IPS DF 4.7 (cell line): ENCODE results near the gene NUDT15.
"Not testable (repeated sequence)": the region's sequence is repeated elsewhere in the genome, so short reads cannot be mapped to it uniquely, and the experiment has no call there.

Experiments used
- DNase-seq: peaks from one replicate; pipeline ENCODE4 v3.0.0-alpha.2; 2013; ENCODE audit warnings: low spot score; ENCODE audit errors: extremely low read depth

The NUDT15 gene

DNA sequence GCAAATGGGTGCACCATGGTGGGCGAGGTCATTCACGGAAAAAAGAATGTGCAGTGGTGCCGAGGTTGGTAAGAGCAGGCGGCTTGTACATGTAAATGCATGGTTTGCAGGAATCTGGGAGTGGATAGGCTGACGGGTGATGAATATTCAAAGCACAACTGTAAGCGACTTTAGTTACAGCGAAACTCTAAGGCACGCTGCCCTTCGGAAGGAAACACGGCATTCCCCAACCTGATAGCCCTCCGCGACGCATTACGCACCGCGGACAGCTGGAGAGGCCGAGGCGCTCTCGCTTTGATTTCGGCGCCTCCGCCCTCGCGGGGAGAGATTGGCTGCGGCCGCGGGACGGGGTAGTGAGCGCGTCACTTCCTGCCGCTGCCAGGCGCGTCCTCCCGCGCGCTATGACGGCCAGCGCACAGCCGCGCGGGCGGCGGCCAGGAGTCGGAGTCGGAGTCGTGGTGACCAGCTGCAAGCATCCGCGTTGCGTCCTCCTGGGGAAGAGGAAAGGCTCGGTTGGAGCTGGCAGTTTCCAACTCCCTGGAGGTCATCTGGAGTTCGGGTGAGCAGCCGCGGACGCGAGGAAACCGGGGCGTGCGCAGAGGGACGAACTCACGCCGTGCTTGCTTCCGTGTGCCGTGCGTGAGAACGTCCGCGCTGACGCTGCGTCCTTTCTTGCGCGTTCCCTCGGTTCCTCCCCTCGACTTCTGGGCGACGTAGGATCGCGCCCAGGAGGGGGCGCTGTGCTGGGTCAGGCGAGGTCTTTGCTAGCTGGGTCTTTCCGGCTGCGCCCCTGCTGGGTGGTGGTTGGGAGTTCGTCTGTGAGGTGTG lies at the start of gene NUDT15:
NUDT15 (plus strand) TSS at position 381 of the 828 bp plus-strand sequence; CDS start at position 402, 21 bp downstream.
- peak; percentile 92 for DNase-seq

DNA sequence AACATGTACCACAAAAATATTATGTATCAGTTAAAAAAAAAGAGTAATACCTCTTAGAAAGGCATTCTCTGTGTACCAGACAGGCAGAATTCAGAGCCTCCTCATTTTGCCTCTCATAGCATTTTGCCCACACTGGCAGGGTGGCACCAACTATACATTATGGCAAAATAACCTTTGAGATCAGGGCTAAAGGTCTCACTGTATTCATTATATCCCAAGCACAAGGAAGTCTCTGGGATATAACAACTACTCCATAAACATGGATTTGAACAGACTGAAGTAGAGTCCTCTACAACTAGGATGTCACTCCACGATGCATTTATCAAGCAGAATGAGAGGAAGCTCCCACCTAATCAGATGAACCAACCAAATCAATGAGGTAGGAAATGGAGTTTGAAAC lies 47.1 kb upstream of the NUDT15 start:
- DNase-seq: no peak

DNA sequence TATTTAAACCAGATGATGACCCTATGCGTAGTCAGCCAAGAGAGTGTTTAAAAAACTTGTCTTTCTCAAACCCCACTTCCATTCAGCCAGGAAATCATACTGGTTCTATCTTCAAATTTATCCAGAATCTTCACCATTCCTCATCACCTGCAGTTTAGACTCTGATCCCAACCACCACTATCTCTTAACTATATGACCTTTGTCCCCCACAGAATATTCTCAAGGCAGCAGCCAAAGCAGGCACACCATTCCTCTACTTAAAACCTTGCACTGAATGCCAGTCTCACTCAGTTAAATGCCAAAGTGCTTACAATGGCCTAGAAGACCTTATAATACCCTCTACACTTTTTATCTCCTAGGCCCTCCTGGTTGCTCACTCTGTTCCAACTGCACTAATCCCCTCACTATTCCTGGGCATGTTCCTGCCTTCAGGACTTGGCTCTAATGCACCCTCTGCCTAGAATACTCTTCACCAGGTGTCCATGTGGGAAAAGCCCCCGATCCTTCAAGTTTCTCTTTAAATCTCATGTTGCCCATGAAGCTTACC lies 46.5 kb upstream of the NUDT15 start:
- no peak for DNase-seq

DNA sequence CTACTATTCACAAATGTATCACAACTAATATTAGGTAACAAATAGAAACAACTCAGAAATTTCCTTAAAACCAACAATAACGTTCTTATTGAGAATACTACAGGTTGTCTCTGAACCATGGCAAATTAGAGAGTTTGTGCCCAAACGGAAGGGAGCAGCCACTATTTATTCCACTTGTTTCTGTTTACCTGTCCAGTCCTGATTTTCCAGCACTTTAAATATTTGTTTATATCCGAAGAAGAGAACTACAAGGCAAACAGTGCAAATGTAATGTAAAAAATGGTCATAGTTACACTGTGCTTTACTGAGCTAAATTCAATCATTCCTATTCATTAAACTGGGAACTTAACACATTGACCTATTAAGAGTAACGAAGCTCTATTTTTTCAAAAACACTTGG lies 45.7 kb upstream of the NUDT15 start:
- no peak for DNase-seq

DNA sequence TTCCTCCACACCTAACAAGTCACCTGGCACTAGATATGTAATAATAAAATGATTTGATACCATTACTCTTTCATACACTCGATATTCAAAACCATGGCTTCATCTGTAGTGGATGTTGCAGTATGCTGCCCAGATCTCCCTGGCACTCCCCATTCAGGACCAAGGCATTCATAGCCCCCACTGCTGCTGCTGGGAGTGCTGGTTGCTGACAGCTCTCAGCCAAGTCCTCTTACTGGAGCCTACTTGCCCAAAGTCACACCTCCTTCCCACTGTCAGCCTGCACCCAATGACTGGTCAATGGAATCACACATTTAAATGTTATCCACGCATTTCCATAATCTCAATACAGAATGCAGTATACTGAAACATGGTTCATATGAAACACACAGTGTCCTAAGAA lies 40.1 kb upstream of the NUDT15 start:
- DNase-seq: no peak

DNA sequence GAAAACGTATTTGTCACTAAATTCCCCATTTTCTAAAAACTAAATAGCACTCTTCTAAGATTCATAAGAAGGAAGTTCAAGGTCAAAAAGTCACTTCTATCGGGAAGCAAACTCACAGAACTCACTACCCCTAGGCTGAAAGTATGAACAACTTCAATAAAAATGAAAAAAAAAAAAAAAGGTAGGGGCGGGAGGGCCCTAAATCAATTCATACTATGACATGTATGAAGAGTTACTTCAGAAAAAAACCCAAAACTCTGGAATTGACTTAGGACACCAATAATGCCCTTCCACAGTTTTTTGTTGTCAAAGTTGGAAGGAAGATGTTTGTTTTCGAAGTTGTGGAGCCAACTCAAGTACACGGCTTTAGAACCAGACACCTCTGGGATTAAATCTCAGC lies 37.6 kb upstream of the NUDT15 start:
- DNase-seq: no peak

DNA sequence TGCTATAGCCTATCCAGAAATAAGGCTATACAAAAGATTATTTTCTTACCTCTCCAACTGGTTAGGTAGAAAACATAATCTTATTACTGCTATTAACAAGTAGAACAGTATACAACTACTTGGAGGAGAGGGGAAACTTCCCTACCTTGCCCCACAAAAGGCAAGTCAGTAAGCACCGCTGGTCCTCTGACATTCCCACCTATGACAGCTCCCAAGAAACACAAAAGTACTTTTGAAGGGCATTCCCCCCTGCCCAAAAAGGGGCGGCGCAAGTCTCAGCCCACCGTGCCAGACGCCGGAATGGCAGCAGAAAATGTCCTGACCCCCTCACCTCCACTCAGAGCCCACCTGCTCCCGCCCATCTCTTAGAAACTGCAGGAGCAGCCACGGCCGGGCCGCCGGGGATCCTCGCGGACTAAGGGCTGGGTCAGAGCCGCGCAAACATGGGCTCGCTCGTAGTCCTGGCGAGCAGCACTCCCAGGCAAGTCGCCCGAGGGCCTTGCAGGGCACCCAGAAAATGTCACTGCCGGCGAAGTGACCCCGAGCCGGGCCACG lies 36.9 kb upstream of the NUDT15 start:
- no peak for DNase-seq

DNA sequence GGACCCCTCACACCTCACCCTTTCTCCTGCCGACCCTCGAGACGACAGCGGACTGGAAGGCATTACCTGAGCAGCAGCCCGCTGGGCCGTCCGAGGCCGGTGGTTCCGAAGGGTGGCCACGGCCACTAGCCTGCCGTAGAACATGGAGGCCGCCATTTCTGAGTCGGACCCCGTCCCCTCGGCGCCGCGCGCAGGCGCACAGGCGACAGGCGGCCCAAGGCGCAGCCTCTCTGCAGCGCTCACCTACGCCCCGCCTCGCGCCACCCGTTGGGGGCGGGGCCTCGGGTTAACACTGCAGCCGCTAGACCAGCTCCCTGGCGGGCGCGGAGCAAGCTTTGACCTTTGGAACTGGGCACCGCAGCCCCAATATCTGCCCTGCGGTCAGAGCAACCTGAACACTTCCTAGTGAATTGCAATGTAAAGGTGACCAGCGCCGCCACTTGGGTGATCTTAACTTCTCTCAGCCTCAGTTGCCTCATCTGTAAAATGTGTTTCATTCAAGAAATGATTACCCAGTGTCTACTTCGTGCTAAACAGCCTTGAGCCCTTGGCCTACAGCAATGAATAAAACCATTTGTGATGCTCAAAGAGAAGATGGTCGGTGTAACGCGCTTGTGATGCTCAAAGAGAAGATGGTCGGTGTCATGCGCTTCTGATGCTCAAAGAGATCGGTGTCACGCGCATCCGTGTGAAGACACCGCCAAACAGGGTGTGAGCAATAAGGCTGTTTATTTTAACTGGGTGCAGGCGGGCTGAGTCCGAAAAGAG lies 36.2 kb upstream of the NUDT15 start, which contains the start of gene SUCLA2:
SUCLA2 (minus strand) TSS at position 160 of the 768 bp plus-strand sequence; CDS start at position 156, 4 bp downstream.
- DNase-seq: peak; percentile 64

DNA sequence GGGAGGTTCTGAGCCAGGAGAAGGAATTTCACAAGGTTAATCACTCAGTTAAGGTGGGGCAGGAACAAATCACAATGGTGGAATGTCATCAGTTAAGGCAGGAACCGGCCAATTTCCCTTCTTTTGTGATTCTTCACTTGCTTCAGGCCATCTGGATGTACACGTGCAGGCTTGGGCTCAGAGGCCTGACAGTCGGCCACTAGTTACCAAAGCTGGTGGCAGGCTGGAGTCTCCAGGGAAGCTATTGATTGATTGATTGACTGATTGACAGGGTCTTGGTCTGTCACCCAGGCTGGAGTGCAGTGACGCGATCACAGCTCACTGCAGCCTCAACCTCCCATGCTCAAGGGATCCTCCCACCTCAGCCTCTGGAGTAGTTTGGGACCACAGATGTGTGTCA lies 35.5 kb upstream of the NUDT15 start:
- DNase-seq: not testable (repeated sequence)

DNA sequence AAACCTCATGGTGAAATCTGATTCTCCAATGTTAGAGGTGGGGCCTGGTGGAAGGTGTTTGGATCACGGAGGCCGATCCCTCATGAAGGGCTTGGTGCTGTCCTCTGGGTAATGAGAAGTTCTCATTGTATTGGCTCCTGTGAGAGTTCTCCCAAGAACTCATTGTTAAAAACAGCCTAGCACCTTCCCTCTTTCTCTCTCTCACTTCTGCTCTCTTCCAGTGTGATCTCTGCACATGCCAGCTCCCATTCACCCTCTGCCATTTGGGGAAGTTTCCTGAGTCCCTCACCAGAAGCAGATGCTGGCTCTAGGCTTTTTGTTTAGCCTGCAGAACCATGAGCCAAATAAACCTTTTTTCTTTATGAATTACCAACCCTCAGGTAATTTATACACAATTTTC lies 33.3 kb upstream of the NUDT15 start:
- DNase-seq: no peak

DNA sequence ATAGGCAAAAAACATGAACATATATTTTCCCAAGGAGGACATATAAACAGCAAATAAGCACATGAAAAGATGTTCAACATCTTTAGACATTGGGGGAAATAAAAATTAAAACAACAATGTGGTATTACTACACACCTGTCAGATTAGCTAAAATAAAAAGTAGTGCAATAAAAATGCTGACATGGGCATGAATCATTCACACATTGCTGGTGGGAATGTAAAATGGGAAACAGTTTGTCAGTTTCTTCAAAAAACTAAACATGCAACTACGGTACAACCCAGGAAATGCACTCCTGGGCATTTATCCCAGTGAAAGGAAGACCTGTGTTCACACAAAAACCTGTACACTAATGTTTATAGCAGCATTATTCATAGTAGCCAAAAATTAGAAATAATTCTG lies 31.1 kb upstream of the NUDT15 start:
- no peak for DNase-seq

DNA sequence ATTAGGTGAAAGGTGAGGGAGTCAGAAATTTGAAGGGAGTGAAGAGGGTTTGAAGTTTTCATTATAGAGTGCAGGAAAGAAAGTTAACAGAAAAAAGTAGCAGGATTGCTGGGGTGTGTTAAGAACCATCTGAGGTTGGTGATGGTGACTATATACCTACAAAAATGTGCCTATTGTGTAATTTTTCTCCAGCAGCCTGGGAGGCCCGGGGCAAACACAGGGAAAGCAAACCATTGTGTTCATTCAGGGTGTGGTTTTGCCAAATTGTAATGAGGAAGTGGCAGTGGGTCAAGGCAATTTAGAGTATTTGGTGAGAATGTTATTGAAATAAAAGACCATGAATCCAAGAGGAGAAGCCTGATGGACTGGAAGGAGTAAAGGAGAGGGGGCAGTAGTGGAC lies 28.2 kb upstream of the NUDT15 start:
- DNase-seq: no peak

DNA sequence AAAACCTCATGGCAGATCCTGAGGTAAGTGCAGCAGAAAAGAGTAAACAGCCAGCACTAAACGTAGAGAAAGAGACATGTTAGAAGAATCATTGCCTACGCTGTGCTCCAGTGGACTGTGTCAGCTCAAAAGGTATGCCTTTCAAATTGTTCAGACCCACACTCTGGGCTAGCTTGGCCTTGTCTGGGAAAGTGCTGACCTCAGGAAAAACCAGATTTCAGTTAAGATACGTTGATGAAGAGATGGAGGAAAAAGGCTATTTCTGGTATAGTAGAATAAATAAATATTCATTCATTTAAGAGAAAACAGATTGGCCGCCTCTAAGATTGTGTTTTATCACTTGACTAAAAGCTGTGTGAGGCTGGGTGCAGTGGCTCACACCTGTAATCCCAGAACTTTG lies 26.8 kb upstream of the NUDT15 start:
- DNase-seq: no peak

DNA sequence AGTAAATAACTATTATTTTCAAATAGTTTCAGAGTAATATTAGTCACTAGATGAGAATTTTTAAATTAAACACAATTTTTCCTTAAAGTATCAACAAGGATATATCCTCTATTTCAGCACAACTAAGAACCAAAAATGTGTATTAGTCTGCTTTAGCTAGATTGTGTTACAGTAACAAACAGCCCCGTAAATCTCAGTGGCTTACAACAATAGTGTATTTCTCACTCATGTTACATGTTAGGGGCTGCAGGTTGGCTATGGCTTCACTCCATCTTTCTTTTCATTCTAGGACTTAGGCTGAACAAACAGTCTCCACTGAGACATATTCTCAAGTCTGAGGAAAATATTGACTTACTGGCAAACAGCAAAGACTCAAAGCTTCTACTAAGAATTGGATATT lies 24.9 kb upstream of the NUDT15 start:
- no peak for DNase-seq

DNA sequence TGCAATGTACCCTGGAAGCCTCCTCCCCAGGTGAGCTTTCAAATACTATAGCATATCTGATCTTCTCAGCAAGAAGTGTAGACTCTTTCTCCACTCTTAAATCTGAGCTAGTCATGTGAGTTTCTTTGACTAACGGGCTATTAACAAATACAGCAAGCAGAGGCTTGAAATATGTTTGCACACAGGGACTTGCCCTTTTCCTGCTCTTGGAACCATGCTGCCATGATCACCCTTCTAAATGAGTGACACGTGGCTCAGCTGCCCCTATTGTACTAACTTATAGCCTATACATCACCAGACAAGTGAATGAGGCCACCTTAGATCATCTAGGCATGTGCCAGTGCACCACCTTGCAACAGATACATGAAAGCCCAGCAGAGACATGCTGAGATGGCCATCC lies 23.2 kb upstream of the NUDT15 start:
- DNase-seq: no peak

DNA sequence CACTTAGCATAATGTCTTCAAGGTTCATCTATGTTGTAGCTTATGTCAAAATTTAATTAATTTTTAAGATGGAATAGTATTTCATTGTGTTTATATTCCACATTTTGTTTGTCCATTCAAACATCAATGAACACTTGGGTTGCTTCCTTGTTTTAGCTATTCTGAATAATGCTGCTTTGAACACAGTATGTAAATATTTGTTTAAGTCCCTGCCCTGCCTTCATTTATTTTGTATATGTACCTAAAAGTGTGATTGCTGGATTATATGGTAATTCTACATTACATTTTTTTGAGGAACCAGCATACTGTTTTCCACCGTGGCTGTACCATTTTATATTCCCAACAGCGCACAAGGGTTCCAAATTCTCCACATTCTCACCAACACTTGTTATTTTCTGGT lies 18.9 kb upstream of the NUDT15 start:
- DNase-seq: no peak

DNA sequence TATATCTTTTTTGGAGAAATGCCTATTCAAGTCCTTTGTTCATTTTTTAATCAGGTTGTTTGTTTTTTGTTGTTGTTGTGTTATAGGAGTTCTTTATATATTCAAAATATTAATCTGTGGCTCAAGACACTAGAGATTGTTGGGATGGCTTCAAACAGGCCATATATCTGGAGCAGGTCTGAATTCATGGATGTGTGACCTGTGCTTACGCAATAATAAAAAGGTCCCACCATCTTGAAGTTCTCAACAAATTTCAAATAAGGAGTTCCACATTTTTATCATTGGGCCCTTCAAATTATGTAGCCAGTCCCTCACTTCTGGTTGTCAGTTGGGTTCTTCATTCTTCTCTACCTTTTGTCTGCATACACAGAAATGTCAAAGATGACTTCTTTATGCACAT lies 17.7 kb upstream of the NUDT15 start:
- DNase-seq: no peak

DNA sequence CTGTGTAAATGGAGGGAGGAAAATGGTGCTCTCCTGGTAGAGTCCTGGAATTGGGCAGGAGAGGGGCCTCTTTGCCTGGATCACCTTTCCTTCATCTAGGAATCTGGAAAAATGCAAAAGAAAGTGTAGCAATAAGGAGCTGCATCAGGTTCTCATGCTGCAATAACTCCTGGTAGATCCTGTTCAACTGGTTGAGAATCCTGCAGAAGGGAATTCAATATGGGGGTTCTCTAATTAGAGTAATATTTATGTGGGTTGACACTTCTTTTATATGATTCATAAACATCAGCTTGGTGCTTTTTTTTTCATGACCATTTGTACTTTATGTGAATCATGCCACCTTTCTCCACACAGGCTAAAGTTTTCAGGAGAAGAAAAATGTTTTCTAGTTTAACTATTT lies 9.5 kb upstream of the NUDT15 start:
- no peak for DNase-seq

DNA sequence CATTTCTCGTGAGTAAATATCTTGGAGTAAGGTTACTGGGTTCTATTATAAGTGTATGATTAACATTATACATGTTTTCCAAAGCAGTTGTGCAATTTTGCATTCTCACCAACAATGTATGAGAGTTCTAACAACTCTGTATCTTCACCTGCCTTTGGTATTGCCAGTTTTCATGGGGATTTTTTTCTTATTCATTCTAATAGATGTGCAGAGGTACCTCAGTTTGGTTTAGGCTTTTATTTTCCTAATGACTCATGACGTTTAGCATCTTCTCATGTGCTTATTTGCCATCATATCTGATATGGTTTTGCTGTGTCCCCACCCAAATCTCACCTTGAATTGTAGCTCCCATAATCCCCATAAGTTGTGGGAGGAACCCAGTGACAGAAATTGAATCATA lies 7.7 kb upstream of the NUDT15 start:
- DNase-seq: no peak

DNA sequence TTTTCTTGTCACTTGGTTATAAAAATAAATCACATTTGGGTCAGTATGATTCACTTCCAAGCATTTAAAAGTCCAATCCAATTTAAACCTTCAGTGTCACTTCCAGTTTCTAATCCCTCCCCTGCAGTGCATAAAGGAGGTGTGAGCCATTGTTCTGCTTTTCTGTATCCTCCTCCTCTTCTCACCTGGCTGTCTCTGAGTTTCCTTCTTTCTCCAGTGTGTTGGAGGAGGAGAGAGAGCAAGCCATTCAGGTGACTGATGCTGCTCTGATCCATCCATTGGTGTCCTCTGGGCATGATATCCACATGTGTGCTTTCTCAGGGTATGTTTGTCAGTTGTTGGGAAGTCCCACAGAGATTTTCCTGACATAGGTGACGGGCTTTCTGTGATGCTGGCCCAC lies 1.2 kb downstream of the NUDT15 start:
- DNase-seq: no peak

DNA sequence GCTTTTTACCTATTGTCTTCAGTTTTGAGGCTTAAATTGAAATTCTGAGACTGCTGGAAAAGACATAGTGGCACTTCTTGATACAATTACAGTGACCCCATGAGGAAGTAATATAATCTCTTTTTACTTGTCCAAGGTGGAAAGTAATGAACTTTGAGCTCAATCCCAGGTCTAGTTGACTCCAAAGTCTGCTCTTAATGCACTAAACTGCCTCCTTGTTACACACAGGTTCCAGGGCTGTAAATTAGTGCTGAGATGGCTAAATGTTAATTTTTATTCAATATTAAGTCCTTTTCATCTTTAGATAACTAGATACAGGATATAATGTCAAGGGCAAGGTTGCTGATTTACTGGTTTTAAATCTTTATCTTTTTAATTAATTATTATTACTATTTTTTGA lies 2.5 kb downstream of the NUDT15 start:
- DNase-seq: no peak

DNA sequence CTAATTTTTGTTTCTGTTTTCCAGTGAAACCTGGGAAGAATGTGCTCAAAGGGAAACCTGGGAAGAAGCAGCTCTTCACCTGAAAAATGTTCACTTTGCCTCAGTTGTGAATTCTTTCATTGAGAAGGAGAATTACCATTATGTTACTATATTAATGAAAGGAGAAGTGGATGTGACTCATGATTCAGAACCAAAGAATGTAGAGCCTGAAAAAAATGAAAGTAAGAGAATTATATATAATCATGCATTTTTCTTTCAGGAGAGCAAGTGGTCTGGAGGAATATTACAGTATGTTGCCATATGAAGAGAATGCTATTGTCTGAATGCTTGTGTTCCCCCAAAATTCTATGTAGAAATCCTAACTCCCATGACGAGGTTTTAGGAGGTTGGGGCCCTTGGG lies 3.4 kb downstream of the NUDT15 start:
- DNase-seq: no peak
